OCI-LY1 (cell line): ENCODE results near the gene ST3GAL5.
A peak's percentile ranks its signal among the peaks of the same experiment; 100 is the strongest.

ENCODE experiments used
- H2AFZ ChIP-seq: fragments of 200-600 bp; sonication (generic), shearing (Covaris generic); 2 replicates; pipeline ENCODE4 v1.6.0; 2014; ENCODE audit warnings: antibody characterized with exemption, mild to moderate bottlenecking, low read length
- H3F3A ChIP-seq: fragments of 200-600 bp; sonication (generic), shearing (Covaris generic); 2 replicates; pipeline ENCODE4 v1.6.0; 2014; ENCODE audit warnings: mild to moderate bottlenecking, antibody characterized with exemption, low read length, moderate library complexity; ENCODE audit not compliant: insufficient read depth
- H3K27ac ChIP-seq: fragments of 200-600 bp; sonication (generic); 2 replicates; pipeline ENCODE4 v1.5.1; 2014; ENCODE audit warnings: low read length, mixed run types, mild to moderate bottlenecking, low read depth; ENCODE audit not compliant: poor library complexity, severe bottlenecking
- H3K27me3 ChIP-seq: fragments of 200-600 bp; sonication (generic); 2 replicates; pipeline ENCODE4 v1.6.0; 2014; ENCODE audit warnings: antibody characterized with exemption, mild to moderate bottlenecking, low read length, moderate library complexity; ENCODE audit not compliant: insufficient read depth
- H3K36me3 ChIP-seq: fragments of 200-600 bp; sonication (generic); 2 replicates; pipeline ENCODE4 v1.6.1; 2014; ENCODE audit warnings: mild to moderate bottlenecking, antibody characterized with exemption, low read length, moderate library complexity, mixed read lengths; ENCODE audit not compliant: insufficient read depth
- H3K4me1 ChIP-seq: fragments of 200-600 bp; sonication (generic); 2 replicates; pipeline ENCODE4 v1.5.1; 2014; ENCODE audit warnings: mild to moderate bottlenecking, low read length, moderate library complexity; ENCODE audit not compliant: insufficient read depth, severe bottlenecking
- H3K4me2 ChIP-seq: fragments of 200-600 bp; sonication (generic), shearing (Covaris generic); 2 replicates; pipeline ENCODE4 v1.6.1; 2014; ENCODE audit warnings: low read length
- H3K4me3 ChIP-seq: fragments of 200-600 bp; sonication (generic); 2 replicates; pipeline ENCODE4 v1.5.1; 2014; ENCODE audit warnings: low read length, low read depth, mild to moderate bottlenecking, mixed read lengths; ENCODE audit not compliant: poor library complexity, severe bottlenecking
- H3K79me2 ChIP-seq: fragments of 200-600 bp; shearing (Covaris generic); 2 replicates; pipeline ENCODE4 v1.6.1; 2016; ENCODE audit warnings: mixed run types, low read length, mixed read lengths; ENCODE audit not compliant: insufficient read depth
- H3K9ac ChIP-seq: fragments of 200-600 bp; sonication (generic), shearing (Covaris generic); 2 replicates; pipeline ENCODE4 v1.6.1; 2014; ENCODE audit warnings: mild to moderate bottlenecking, low read length, mixed read lengths
- H3K9me2 ChIP-seq: fragments of 200-600 bp; sonication (generic), shearing (Covaris generic); 2 replicates; pipeline ENCODE4 v1.6.1; 2014; ENCODE audit warnings: low read depth, mild to moderate bottlenecking, low read length, mixed read lengths
- H3K9me3 ChIP-seq: fragments of 200-600 bp; shearing (Covaris generic); 2 replicates; pipeline ENCODE4 v1.6.1; 2014; ENCODE audit warnings: low read length, mixed read lengths
- H4K20me1 ChIP-seq: fragments of 200-600 bp; sonication (generic), shearing (Covaris generic); 2 replicates; pipeline ENCODE4 v1.6.0; 2016; ENCODE audit warnings: mild to moderate bottlenecking, low read length; ENCODE audit not compliant: insufficient read depth
- CTCF ChIP-seq: fragments of 200-600 bp; sonication (generic), shearing (Covaris generic); IDR thresholded peaks from 2 replicates; pipeline ENCODE4 v1.5.1; 2017; ENCODE audit warnings: mild to moderate bottlenecking, antibody characterized with exemption, low read length, moderate library complexity, mixed read lengths
- EZH2 ChIP-seq: fragments of 200-600 bp; sonication (generic), shearing (Covaris generic); IDR thresholded peaks from 2 replicates; pipeline ENCODE4 v1.8.0; 2017; ENCODE audit warnings: borderline replicate concordance, mixed run types, mild to moderate bottlenecking, antibody characterized with exemption, low read length, moderate library complexity, mixed read lengths

Gene ST3GAL5

GRCh38 chr2:85888684-85889626 is at the start of gene ST3GAL5:
TSS of gene ST3GAL5 (minus strand) at chr2:85888990. CDS start at chr2:85888905, 85 bp downstream.
- H3K4me1 ChIP-seq, result peaks cover 23% of the 10 kb centered on the region
- H3F3A ChIP-seq, result no peaks in the 10 kb centered on the region
- H3K27ac ChIP-seq, result peak within 1 kb of the TSS; percentile 38
- H4K20me1 ChIP-seq, result no peaks in the 10 kb centered on the region
- peak within 1 kb of the TSS; percentile 90 for H3K4me3 ChIP-seq
- TF ChIP-seq EZH2, result no peak
- TF ChIP-seq CTCF, result peak; percentile 98
- H3K4me2 ChIP-seq, result peak within 1 kb of the TSS; percentile 88
- H3K36me3 ChIP-seq, result no peaks in the 10 kb centered on the region
- no peaks in the 10 kb centered on the region for H3K79me2 ChIP-seq
- H2AFZ ChIP-seq, result peak within 1 kb of the TSS; percentile 96
- H3K9me3 ChIP-seq, result no peaks in the 10 kb centered on the region
- no peaks in the 10 kb centered on the region for H3K9me2 ChIP-seq
- H3K9ac ChIP-seq, result peak within 1 kb of the TSS; percentile 89
- no peaks in the 10 kb centered on the region for H3K27me3 ChIP-seq

DNA sequence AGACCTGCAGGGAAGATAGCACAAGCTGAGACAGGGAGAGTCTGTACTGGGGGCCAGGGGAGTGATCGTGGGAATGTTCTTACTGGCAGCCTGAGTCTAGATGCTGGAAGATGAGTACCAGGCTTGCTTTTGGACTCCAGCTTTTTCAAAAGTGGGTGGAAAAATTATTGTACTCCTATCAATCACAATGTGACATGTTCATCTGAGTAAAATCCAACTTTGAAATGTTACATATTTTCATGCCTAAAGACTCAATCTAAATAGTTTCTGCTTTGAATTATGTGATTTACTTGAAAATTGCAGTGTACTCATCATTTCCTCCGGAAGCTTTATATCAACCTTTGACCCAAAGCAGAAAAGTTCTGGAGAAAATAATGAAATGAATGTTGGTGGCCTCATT is 49.7 kb upstream of the ST3GAL5 start:
- Histone ChIP-seq H3K4me2 (no peak overlapping the region), H3K36me3 (no peaks in the 10 kb centered on the region), H3K9me3 (peaks cover 5% of the 10 kb centered on the region; the same call in 1 of the 2 replicates), H3K27ac (no peak overlapping the region), H3K4me3 (no peak overlapping the region), H3F3A (no peaks in the 10 kb centered on the region), H3K4me1 (no peaks in the 10 kb centered on the region), H3K9me2 (no peaks in the 10 kb centered on the region), H2AFZ (no peak overlapping the region), H4K20me1 (no peaks in the 10 kb centered on the region), H3K27me3 (no peaks in the 10 kb centered on the region), H3K9ac (no peak overlapping the region), H3K79me2 (no peaks in the 10 kb centered on the region)
- TF ChIP-seq EZH2 (no peak), CTCF (no peak)

GRCh38 chr2:85937069-85937439 is 48.3 kb upstream of the ST3GAL5 start:
- Histone ChIP-seq H3K27ac (no peak overlapping the region), H3K4me2 (no peak overlapping the region), H3K36me3 (no peaks in the 10 kb centered on the region)

More at GRCh38 chr2:85937069-85937439, 48.3 kb upstream of the ST3GAL5 start:
- H2AFZ ChIP-seq, result no peak overlapping the region
- TF ChIP-seq EZH2 (no peak), CTCF (no peak)
- no peaks in the 10 kb centered on the region for H3K4me1 ChIP-seq
- H3K27me3 ChIP-seq, result no peaks in the 10 kb centered on the region
- no peaks in the 10 kb centered on the region for H4K20me1 ChIP-seq
- no peaks in the 10 kb centered on the region for H3K79me2 ChIP-seq
- no peaks in the 10 kb centered on the region; the same call in 1 of the 2 replicates for H3K9me3 ChIP-seq
- H3K4me3 ChIP-seq, result no peak overlapping the region
- no peaks in the 10 kb centered on the region for H3K9me2 ChIP-seq
- no peak overlapping the region for H3K9ac ChIP-seq
- no peaks in the 10 kb centered on the region for H3F3A ChIP-seq
